ENCODE results near the gene SLC8A1.

DNA sequence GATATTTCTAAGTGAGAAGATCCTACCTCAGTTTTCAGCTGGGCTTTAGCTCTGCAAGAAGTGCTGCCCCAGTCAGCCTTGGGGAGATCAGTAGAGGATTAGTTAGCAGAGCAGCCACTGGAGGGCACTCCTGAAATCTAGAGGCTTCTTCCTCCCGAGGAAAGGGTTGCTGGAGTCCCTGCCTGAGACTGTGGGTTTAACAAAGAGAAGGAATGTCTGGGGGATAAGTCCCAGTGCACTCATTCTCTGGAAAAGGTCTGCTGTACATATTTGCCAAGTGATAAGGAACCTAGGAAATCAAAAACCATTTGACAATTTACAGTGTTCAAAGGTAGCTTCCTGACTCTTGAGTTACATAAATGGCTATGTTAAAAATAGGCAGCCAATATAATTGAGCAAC lies 207.2 kb downstream of the SLC8A1 start:
- TF ChIP-seq, protein P1, sequence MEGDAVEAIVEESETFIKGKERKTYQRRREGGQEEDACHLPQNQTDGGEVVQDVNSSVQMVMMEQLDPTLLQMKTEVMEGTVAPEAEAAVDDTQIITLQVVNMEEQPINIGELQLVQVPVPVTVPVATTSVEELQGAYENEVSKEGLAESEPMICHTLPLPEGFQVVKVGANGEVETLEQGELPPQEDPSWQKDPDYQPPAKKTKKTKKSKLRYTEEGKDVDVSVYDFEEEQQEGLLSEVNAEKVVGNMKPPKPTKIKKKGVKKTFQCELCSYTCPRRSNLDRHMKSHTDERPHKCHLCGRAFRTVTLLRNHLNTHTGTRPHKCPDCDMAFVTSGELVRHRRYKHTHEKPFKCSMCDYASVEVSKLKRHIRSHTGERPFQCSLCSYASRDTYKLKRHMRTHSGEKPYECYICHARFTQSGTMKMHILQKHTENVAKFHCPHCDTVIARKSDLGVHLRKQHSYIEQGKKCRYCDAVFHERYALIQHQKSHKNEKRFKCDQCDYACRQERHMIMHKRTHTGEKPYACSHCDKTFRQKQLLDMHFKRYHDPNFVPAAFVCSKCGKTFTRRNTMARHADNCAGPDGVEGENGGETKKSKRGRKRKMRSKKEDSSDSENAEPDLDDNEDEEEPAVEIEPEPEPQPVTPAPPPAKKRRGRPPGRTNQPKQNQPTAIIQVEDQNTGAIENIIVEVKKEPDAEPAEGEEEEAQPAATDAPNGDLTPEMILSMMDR (IDR thresholded peaks at IDR 0.05), result no peak
- no peak for TF ChIP-seq EZH2 (IDR thresholded peaks at IDR 0.05; ENCODE audit: borderline replicate concordance, insufficient read depth, low read depth, low read length, poor library complexity, severe bottlenecking)

Measured in B cell (primary cell).